GF-D8 (cell line): ENCODE results near the gene DBR1.

Experiments used
- DNase-seq: peaks from one replicate; lab custom pipeline; 2025; lab: John Stamatoyannopoulos, UW

Gene DBR1, protein sequence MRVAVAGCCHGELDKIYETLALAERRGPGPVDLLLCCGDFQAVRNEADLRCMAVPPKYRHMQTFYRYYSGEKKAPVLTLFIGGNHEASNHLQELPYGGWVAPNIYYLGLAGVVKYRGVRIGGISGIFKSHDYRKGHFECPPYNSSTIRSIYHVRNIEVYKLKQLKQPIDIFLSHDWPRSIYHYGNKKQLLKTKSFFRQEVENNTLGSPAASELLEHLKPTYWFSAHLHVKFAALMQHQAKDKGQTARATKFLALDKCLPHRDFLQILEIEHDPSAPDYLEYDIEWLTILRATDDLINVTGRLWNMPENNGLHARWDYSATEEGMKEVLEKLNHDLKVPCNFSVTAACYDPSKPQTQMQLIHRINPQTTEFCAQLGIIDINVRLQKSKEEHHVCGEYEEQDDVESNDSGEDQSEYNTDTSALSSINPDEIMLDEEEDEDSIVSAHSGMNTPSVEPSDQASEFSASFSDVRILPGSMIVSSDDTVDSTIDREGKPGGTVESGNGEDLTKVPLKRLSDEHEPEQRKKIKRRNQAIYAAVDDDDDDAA

DNA sequence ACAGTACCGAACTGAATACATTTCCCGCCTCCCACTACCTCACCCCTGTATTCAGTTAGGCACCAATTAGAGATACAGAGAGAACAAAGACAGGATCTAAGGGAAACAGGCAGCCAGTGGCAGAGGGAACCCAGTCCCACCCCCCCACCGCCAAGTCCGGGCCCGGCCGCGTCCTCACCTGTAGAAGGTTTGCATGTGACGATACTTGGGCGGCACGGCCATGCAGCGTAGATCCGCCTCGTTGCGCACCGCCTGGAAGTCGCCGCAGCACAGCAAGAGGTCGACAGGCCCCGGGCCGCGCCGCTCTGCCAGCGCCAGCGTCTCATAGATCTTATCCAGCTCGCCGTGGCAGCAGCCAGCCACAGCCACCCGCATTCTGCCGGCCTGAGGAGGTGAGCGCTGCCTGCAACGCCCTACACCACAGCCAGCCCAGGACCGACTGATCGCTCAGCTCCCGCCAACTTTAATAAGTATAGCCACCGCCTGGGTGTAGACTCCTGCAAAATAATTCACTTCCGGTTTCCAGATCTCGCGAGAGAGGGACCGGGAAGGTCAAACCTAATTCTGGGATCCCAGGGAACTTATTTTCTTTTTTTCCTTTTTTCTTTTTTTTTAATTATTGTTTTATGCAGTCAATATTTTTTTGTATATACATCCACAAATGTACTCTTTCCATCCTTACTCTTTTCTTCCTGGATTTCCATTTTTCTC, at the start of gene DBR1:
Gene DBR1 (minus strand): TSS at position 501 of the 711 bp plus-strand sequence. CDS start 126 bp downstream, at position 375.
- peak; percentile 67 for DNase-seq

DNA sequence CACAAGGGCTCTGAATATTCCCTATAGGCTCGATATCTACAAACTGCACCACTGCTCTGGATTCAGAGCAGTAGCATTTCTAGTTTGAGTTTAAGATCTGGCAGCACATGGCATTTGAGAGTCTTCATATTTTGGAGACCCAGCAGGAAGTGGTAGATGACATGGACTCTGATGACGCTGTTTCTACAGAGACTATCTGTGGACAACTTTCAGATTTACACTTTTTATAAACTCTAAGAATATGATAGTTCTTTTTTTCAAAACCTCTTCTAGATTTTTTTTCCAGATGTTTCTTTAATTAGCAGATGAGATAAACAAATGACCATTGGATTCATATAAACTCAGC, 48.2 kb upstream of the DBR1 start:
- DNase-seq = no peak

GRCh38 chr3:138222131-138222941, 47.6 kb upstream of the DBR1 start:
- DNase-seq = peak; percentile 76

DNA sequence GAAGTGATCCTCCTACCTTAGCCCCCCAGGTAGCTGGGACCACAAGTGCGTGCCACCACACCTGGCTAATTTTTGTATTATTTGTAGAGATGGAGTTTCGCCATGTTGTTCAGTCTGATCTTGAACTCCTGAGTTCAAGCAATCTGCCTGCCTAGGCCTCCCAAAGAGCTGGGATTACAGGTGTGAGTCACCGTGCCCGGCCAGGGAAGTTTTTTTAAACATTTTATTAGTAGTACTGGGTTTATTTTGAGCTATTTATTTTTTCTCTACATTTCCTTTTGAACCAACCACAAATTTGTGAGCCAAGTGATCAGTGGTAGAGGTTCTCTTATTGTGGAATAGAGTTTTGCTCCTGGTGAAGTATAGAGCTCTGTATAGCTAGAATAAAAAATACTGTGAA, 46.1 kb upstream of the DBR1 start:
- no peak for DNase-seq

- DNase-seq = no peak
These were observed 45.5 kb upstream of the DBR1 start for GRCh38 chr3:138220242-138220641.

- no peak for DNase-seq
These were observed 44.5 kb upstream of the DBR1 start for GRCh38 chr3:138219255-138219654.

- DNase-seq = peak; percentile 71
These were observed 38.8 kb upstream of the DBR1 start for GRCh38 chr3:138213398-138214085.

- DNase-seq = no peak
These were observed 35.8 kb upstream of the DBR1 start for GRCh38 chr3:138210528-138210927.

DNA sequence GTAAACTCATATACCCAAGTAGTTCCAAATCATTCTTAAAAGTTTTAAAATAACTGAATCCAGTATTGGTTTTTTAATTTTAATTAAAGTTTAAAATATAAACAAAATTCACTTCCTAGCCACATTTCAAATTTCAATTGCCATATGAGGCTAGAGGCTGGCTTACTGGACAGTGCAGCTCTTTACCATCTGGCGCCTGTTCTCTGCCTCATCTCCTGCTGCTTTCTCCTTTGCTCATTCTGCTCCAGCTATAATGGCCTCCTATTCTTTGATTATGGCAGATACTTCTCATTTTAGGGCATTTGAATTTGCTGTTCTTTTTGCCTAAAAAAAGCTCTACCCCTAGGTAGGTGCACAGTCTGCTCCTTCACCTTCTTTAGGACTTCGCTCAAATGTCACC, 31.5 kb upstream of the DBR1 start:
- DNase-seq = no peak

GRCh38 chr3:138205527-138205926, 30.8 kb upstream of the DBR1 start:
- no peak for DNase-seq

DNA sequence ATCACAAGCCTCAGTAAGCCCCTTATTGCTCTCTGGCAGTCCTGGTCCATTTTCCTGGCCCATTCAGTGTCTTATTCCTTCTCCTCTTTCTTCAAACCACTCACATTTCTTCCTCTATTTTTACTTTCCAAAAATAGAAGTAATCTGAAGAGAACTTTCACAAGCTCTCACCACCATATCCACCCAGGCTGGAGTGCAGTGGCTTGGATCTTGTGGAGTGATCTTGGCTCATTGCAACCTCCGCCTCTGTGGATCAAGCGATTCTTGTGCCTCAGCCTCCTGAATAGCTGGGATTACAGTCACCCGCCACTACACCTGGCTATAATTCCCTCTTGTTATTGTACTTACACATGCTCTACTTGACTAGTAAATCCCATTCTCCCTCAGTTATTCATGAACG, 29.2 kb upstream of the DBR1 start:
- no peak for DNase-seq

- no peak for DNase-seq
These were observed 28.4 kb upstream of the DBR1 start for GRCh38 chr3:138202945-138203701.

DNA sequence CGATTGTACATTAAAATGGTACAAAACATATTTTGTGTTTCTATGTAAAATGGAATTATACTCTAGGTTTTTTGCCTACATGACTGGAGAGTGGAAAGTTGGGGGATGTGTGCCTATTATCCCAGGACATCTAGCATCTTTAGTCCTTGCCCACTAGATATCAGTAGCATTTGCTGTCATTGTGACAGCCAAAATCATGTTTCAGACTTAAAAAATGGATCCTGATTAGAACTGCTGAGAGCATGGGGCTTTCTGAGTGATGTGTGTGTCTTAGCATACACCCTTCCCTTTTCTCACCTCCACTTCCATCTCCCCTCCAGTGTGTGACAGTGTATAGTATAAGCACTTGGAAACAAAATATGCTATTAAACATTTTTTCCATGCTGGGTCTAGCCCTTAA, 25.7 kb upstream of the DBR1 start:
- no peak for DNase-seq

DNA sequence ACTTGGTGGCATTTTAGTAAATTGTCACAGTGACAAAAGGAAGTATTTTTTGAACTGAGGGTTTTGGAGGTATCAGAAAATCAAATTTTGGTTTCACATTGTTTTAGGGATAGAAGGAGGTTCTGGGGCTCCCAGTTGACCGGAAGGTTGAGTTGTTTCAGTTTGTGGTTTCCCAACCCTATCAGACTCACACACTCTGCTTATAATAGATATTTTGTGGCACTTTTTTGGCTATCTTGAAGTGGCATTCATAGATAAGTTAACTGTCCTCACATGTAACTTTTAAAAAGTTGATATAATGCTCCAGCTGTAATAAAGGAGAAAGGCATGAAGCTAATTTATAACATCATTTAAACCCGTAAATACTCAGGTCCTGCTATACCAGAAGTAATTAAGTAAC, 25.1 kb upstream of the DBR1 start:
- DNase-seq = peak; percentile 27

- DNase-seq = no peak
These were observed 22.8 kb upstream of the DBR1 start for GRCh38 chr3:138197524-138197923.

DNA sequence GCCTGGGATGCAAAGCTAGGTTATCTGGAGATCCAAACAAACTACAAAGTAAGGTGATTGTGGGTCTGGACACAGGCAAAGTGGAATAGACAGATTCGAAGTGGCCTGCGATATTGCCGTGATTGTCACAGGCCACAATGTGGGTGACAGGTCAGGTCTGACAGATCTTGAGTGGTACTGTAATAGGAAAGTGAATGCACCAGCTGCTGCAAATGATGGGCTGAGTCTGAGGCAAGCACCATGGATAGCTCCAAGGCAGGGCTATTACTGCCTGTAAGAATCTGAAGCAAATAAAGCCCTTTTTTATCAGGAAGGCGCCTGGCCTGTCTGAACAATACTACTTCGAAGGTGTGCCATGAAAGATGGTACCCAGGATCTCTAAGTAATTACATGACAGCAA, 22.3 kb upstream of the DBR1 start:
- DNase-seq = no peak

DNA sequence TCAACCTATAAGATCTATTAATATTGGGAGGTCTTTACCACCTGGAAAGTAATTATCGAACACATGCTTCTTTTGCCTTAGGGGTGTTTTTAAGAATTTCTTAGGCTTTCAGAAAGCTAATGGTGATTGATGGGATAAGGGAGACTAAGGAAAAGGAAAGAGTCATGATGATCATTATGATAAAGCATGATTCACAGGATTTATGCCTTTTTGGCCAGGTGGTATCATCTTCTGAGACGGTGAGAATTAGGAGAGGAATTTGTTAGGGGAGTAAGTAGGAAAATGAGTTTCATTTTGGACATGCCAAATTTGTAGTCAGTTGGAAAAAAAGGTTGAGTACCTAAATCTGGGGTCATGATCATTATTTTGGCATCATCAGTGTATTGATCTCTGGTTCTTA, 21.3 kb upstream of the DBR1 start:
- DNase-seq = no peak

DNA sequence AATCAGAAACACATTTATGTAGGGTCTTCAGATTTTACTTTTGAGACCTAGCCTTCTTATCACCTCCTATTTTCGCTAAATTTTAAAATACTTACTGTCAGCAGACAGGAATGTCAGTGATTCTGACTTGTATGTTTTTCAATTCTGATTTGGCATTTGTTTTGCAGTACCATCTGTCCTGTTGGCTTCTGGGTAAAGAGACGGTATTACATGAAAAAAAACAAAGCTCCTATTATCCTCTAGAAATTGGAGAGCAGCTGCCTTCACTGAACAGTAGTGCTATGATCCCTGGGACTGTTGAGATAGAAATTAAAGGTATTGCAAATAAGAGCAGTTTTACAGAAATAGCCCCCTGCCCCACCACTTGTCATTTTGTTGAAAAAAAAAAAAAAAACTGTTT, 20.8 kb upstream of the DBR1 start:
- no peak for DNase-seq

DNA sequence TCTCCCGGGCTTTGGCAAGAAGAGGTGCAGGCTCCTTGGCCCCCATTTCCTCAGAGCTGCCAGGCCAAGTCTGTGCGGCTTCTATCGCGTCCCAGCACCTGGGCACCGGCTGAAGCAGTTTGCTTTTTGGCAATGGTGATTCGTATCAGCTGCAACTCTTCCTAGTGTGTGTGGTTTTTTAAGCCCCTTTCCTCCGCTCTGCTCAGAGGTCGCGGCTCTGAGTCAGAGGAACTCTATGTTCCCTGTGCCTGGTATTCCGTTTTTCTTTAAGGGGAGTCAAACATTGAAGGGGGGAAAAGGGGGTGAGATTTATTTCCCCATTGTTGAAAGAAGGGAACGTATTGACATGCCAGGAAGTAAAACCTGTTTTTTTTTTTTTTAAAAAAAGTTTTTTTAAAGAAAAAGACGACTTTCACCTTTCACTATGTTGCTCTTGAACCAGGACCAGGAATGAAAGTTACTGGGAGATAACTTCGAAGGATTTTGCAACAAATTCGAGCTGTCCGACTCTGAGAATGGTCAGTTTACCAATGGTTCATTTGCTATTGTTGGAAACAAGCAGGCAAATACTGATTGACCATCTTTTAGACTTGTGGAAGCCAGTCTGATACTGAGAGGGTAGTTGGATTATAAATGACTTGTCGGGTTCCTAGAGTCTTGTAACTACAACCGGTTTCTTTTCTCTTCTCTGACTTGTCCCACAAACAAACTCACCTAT, 13.5 kb upstream of the DBR1 start:
- peak; percentile 12 for DNase-seq

DNA sequence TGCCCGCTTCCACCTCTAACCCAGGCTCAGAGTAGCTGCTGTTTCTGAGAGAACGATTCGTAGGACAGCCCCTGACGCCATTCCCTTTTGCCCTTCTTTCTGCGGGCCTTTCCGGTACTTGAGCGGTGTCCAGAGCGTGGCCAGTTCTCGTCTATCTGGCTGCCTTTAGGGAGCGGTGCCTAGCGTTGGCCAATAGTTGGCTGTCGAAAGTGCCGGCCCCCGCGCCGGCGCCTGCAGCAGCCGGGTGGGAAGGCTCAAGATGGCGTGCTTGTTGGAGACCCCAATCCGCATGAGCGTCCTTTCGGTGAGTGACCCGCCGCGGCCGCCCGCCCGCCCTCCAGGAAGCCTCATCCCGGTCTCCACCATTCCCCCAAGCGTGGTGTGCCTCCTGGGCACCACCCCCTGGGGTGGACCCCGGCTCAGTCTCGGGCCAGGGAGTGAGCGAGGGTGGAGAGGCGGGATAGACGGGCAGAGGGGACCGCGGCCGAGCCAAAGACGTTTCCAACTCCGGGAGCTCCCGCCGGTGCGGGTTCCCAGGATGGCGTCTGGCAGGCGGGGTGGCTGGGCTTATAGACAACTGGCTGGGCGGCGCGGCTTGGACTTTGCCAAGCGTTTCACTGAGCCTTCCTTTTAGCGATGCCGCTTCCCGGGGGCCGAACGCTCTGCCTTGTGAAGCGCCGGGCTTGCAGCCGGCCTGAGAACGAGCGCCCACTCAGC, 12.7 kb upstream of the DBR1 start, which contains the start of gene ARMC8:
Gene ARMC8 (plus strand): TSS at position 6 of the 717 bp plus-strand sequence. CDS start 254 bp downstream, at position 260.
- DNase-seq = no peak
